NCI-H2107 treated with DMSO at 0.1 percent for 48 hours (cell line): ENCODE data around the gene ATP8B1.

ENCODE experiments used
- DNase-seq: peaks from one replicate; lab custom pipeline; 2025; ENCODE audit not compliant: unreplicated experiment; lab: John Stamatoyannopoulos, UW

Gene ATP8B1

DNA sequence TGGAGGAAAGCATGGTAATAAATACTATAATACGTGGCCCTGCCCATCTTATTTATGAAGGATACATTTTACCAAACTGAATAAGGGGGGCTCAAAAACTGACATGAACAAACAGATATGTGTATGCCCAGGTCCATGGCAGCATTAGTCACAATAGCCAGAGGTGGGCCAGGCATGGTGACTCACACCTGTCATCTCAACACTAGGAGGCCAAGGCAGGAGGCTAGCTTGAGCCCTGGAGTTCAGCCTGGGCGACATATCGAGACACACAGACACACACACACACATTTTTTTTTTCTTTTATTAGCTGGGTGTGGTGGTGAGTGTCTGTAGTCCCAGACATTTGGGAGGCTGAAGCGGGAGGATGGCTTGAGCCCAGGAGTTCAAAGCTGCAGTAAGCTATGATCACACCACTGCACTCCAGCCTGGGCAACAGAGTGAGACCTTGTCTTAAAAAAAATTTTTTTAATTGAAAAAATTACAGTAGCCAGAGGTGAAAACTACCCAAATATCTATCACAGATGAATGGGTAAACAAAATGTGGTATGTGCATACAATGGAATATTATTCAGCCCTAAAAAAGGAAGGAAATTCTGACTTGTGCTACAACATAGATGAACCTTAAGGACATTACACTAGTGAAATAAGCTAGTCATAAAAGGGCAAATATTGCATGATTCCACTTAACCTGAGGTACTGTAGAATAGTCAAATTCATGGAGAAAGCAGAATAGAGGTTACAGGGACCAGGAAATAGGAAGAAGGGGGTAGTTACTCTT, 8.0 kb downstream of the ATP8B1 start:
- DNase-seq, result no peak

- no peak for DNase-seq
These were observed 9.7 kb downstream of the ATP8B1 start for GRCh38 chr18:57793302-57793986.

DNA sequence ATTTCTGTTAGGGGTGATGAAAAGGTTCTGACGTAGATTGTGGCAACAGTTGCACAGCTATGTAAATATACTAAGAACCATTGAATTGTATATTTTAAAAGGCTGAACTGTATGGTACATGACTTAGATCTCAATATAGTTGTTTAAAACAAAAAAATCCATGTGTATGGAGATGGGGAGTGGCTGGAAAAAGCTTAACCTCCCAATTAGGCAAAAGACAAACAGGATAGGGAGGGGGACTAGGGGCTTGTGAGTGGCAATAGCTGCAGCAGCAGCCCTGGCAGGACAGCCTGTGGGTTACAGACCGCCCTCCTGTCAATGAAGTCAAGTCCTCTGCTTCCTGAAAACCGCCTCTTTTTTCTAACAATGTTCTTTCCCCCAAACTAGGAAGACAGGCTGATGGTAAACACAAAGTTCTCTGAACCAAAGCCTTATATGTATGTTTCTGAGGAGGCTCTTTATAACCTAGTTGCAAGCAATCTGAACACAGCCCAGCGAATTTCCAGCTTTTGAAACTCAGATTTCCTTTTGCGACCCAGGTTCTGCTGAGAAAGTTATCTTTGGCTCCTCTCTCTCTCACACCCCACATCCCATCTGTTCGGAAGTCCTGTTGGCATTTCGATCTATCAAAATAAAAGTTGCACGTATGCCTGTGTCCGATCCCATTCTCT, 10.3 kb downstream of the ATP8B1 start:
- no peak for DNase-seq

GRCh38 chr18:57791911-57792310, 11.2 kb downstream of the ATP8B1 start:
- no peak for DNase-seq

- DNase-seq, result no peak
These were observed 11.9 kb downstream of the ATP8B1 start for GRCh38 chr18:57791192-57791591.

GRCh38 chr18:57790316-57790715, 12.8 kb downstream of the ATP8B1 start:
- no peak for DNase-seq

- DNase-seq, result no peak
These were observed 13.4 kb downstream of the ATP8B1 start for GRCh38 chr18:57789759-57790158.

DNA sequence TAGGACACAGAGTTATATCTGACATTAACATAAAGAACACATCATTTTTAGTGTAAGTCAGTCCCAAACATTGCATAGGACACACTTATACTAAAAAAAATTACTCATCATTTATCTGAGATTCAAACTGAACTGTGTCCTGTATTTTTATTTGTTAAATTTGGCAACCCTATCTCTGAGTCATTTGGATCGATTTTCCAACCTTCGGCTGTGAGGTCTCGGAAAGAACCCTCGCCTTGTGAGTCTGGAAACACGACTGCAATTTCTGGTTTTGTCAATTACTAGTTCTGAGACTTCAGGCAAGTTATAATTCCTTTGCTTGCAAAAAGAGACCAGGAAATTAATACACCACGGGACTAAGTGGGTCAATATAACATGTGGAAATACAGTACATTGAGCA, 14.0 kb downstream of the ATP8B1 start:
- no peak for DNase-seq

GRCh38 chr18:57787068-57787685, 15.9 kb downstream of the ATP8B1 start:
- DNase-seq, result no peak

DNA sequence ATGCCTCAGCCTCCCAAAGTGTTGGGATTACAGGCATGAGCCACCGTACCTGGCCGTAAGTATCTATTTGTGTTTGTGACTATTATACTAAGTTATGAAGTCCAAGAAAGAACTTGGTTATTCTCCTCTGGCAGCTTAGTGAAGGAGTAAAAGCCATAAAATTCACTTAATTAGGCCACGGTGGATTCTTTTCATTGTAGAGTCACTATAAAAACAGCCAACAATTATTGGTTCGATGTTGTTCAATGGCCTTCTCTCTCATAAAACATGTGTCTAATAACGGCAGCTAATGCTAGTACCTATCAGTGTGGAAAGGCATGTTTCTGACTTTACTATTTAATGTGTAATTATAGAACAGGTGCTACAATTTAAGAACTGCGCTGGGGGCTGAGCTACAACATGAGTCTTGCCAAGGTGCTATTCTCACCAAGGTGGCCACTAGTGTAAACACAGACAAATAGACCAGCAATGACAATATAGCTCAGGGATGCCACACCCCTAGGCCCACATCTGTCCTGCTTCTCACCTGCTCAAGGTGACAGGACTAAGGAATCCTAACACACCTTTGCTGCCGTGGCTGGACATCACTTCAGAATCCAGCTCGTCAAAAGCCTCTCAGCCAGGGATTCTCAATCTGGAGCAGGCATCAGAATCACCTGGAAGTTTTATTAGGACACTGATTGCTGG, 17.2 kb downstream of the ATP8B1 start:
- no peak for DNase-seq

DNA sequence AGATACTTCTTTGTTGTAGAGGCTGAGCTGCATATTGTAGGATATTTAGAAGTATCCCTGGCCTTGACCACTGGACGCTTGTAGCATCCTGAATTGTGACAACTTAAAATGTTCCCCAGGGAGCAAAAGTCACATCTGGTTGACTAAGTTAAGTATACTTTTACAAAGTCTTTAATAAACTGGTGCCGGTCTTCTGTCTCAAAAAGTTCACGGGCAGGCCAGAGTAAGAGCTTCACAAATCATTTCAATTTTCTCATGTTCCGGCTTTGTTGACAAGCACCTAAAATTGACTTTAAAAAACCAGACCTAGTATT, 18.4 kb downstream of the ATP8B1 start:
- no peak for DNase-seq

GRCh38 chr18:57784034-57784800, 18.9 kb downstream of the ATP8B1 start:
- DNase-seq, result no peak

DNA sequence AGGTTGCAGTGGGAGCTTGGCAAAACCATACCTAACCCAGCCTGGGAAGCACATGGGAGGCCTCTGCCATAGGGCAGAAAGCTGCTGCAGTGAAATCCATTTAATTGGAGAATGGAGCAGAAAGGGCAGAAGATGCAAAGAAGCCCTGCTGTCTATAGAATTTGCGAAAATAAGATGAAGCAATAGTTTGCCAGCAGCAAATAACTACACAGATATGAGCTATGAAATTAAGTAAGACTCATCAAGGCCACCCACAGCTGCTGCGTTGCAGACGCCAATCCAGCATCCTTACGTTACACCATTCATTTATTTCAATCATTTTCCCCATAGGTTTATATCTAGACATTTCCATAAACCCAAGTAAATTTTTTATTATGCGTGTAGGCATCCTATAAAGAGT, 21.1 kb downstream of the ATP8B1 start:
- no peak for DNase-seq

DNA sequence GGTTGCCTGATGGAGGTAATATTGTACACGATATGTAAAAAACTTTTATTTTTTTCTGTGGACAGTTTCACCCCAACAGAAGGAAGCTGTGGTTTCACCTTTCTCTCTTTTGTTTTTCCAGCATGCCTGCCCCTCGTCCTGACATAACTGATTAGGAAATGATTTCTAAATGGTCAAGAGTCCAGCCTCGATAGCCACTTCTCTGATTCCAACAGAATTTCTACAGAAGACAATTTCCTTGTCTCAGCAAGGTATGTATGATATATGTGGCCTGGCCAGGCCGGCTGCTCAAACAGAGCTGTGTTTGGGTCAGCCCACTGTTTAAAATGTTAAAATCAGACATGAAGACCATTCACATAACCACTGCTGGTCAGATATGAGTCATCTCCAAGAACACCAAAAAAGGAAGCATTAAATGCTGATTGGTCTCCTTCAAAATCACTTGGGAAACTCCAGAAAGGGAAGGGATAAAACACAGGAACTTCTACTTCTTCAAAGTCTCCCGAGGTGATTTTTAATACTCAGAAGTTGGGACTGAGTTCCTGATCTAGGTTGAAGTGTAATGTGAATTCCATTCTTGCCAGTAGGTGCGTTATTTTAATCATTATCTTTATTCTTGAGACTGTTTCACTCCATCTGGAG, 22.3 kb downstream of the ATP8B1 start:
- no peak for DNase-seq

- no peak for DNase-seq
These were observed 22.8 kb downstream of the ATP8B1 start for GRCh38 chr18:57780318-57780705.

DNA sequence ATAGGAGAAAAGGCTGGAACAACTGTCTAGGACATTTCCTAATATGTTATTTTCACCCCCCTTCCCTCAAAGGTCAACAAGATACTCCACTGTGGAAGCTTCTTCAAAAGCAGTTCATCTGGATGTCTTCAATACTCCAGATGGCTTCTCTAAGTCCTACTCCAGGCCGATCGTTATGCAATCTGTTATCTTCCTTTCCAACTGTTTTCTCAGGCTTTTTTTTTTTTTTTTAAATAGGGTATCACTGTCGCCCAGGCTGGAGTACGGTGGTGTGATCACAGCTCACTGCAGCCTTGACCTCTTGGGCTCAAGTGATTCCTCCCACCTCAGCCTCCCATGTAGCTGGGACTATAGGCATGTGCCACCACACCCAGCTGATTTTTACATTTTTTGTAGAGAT, 26.3 kb downstream of the ATP8B1 start:
- no peak for DNase-seq

GRCh38 chr18:57776354-57776753, 26.8 kb downstream of the ATP8B1 start:
- DNase-seq, result no peak

DNA sequence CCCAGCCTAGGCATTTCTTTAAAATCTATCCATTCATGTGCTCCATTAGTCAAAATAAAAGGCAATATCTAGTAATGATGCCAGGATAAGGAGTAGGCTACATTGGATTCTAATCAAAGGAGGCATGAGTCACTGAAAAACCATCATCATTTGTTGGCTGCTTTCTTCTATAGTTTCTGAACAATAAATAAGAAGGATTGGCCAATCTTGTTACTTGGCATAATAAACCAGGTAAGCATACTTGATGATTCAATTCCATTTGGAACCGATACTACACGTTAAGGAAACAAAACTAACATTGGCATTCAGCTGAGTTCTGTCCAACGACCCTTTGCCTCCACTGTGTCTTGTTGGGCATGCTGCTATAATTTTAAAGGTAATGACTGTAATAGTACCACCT, 27.2 kb downstream of the ATP8B1 start:
- no peak for DNase-seq

DNA sequence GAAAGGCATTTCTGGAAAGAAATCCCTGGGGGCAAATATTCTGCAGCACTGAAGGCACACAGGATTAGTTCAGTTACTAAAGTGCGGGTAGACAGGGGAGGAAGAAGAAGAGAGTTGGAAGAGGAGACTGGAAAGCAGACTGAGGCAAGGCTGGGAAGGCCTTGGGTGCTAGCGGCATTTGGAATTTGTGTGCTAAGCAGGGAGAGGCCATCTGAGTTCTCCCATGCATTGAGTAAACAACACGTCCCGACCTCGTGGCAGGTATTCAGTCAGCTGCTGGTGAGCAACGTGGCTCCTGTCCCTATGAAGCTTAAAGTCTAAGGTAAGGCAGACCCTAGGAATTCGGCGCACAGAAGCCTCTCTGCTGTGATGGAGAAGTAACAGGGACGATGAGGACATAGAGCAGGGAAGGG, 30.7 kb downstream of the ATP8B1 start:
- no peak for DNase-seq

GRCh38 chr18:57771626-57772025, 31.5 kb downstream of the ATP8B1 start:
- no peak for DNase-seq
